Psoas muscle (tissue), 8 donors: Measurements from ENCODE around the gene RAPGEF4. TPM values are rescaled to one million over a fixed set of nuclear protein-coding genes. Genes with fewer than 3 reads are reported as not detected.

Experiments used
- ATAC-seq, 4 donors: fragments of 200-7000 bp; cut with Tn5 transposase; one replicate each; pipeline ENCODE4 v1.9.1; 2020; ENCODE audit warnings: moderate library complexity in 3 of 4, mild to moderate bottlenecking in 2 of 4
- DNase-seq, 2 donors: peaks; one replicate each; pipeline ENCODE4 v3.0.0-alpha.2; 2020
- H3K27ac ChIP-seq: fragments of 200-600 bp; one replicate; pipeline ENCODE4 v1.8.0; 2022
- H3K27me3 ChIP-seq, 3 donors: fragments of 200-600 bp in 1 of 3; one replicate each; pipeline versions ENCODE4 v1.6.1 to v1.8.0; 2013 to 2022; ENCODE audit warnings: low read length in 2 of 3, mild to moderate bottlenecking in 2 of 3, moderate library complexity in 1 of 3; ENCODE audit not compliant: insufficient read depth in 3 of 3
- H3K36me3 ChIP-seq, 2 donors: fragments of 200-600 bp in 1 of 2; one replicate each; pipeline versions ENCODE4 v1.6.1 to v1.8.0; 2013 to 2022; ENCODE audit warnings: low read depth in 1 of 2, mild to moderate bottlenecking in 1 of 2, moderate library complexity in 1 of 2; ENCODE audit not compliant: insufficient read depth in 1 of 2
- H3K4me1 ChIP-seq: fragments of 200-600 bp; one replicate; pipeline ENCODE4 v1.8.0; 2022
- H3K4me3 ChIP-seq: fragments of 200-600 bp; one replicate; pipeline ENCODE4 v1.8.0; 2022; ENCODE audit warnings: mild to moderate bottlenecking
- H3K9me3 ChIP-seq: fragments of 200-600 bp; one replicate; pipeline ENCODE4 v1.8.0; 2022
- CTCF ChIP-seq: fragments of 200-600 bp; IDR thresholded peaks from one replicate; pipeline ENCODE4 v1.8.0; 2022; ENCODE audit warnings: antibody characterized with exemption
- WGBS, 3 donors: extraction: QIAGEN DNeasy Blood & Tissue Kit; methylation state at CpG; one replicate each; pipeline versions ENCODE4 v1.1.6 to v1.1.7; 2013; 5-methylcytosine and 5-hydroxymethylcytosine counted together
- intact Hi-C, 2 donors: fragments of 100-400 bp; cut with DNase I; formaldehyde crosslinking; loops; one replicate each; pipeline versions ENCODE4 v1.11.0 to v1.14.2; 2022
- polyA plus RNA-seq, 3 donors: library from polyadenylated mRNA; stranded (reverse); fragments of 200-250 nt; gene quantifications; one replicate each; pipeline ENCODE4 v1.2.3, GENCODE V29; 2013
- total RNA-seq, 4 donors: library from RNA; stranded (reverse); fragmentation: NEBNext Ultra II Directional in 2 of 4; extraction: Animal tissue kit (Norgen Biotek cat#: 25700) in 2 of 4; gene quantifications; one replicate each; pipeline versions ENCODE4 v1.2.1 to v1.2.4, GENCODE V29; 2021 to 2023
- donor health status: healthy with polysubstance abuse.
- donor health status: DM: no; HTN: no; CAD: no; lungs with moderate emphysema.
- donor health status: Bipolar disorder and iron deficiency.
- donor health status: healthy.
- donor health status: DM: yes; HTN: yes; CAD: no.
- donor health status: DM: no; HTN: no; CAD: no.
- donor health status: DM: no; HTN: no; CAD: no.
- donor health status: DM: yes; HTN: yes; CAD: no.

The RAPGEF4 gene
- total and polyA plus RNA-seq, 7 donors = 0.61 to 2.0 (median 0.92) TPM

- Histone ChIP-seq H3K27me3 (peaks cover 0 to 4% (median 0%) of the 10 kb centered on the region in 3 donors), H3K27ac (no peak overlapping the region), H3K36me3 (no peaks in the 10 kb centered on the region), H3K9me3 (no peaks in the 10 kb centered on the region), H3K4me1 (no peaks in the 10 kb centered on the region), H3K4me3 (no peak overlapping the region)
- TF ChIP-seq CTCF = no peak
- DNase-seq = no peak
- intact Hi-C loops = no loop called here
- no peak for ATAC-seq
- WGBS, 3 donors = 68 to 83% (median 75%) methylated on average over 7 of the region's 7 CpGs
Measured at GRCh38 chr2:172894689-172895387, 159.2 kb downstream of the RAPGEF4 start.

- H3K4me3 ChIP-seq = no peak overlapping the region
- H3K27me3 ChIP-seq = peaks cover 0 to 4% (median 0%) of the 10 kb centered on the region in 3 donors
- H3K27ac ChIP-seq = no peak overlapping the region
- no peak for TF ChIP-seq CTCF
- no peak for ATAC-seq
- DNase-seq = no peak
- no peaks in the 10 kb centered on the region for H3K4me1 ChIP-seq
- intact Hi-C loops = no loop called here
- WGBS, 3 donors = 86 to 95% (median 90%) methylated on average over 4 of the region's 4 CpGs
- no peaks in the 10 kb centered on the region for H3K9me3 ChIP-seq
- H3K36me3 ChIP-seq = no peaks in the 10 kb centered on the region
Measured at GRCh38 chr2:172896661-172897081, 161.0 kb downstream of the RAPGEF4 start.

- H3K4me3 ChIP-seq = no peak overlapping the region
- no peaks in the 10 kb centered on the region for H3K27me3 ChIP-seq
- DNase-seq (no peak), ATAC-seq (no peak)
- H3K4me1 ChIP-seq = no peaks in the 10 kb centered on the region
- no peak overlapping the region for H3K27ac ChIP-seq
- no peaks in the 10 kb centered on the region for H3K9me3 ChIP-seq
- TF ChIP-seq CTCF = no peak
- intact Hi-C loops = no loop called here
- WGBS, 3 donors = 83 to 89% (median 86%) methylated on average over 3 of the region's 3 CpGs
- no peaks in the 10 kb centered on the region for H3K36me3 ChIP-seq
Measured at GRCh38 chr2:172900871-172901270, 165.2 kb downstream of the RAPGEF4 start.

- Histone ChIP-seq H3K27me3 (no peaks in the 10 kb centered on the region), H3K27ac (no peak overlapping the region), H3K4me1 (no peaks in the 10 kb centered on the region), H3K9me3 (no peaks in the 10 kb centered on the region), H3K4me3 (no peak overlapping the region), H3K36me3 (no peaks in the 10 kb centered on the region)
- TF ChIP-seq CTCF = no peak
- DNase-seq (no peak), ATAC-seq (no peak)
- 89 to 93% (median 91%) methylated on average over 4 of the region's 4 CpGs for WGBS, 3 donors
- intact Hi-C loops = no loop called here
Measured at GRCh38 chr2:172901913-172902312, 166.3 kb downstream of the RAPGEF4 start.

DNA sequence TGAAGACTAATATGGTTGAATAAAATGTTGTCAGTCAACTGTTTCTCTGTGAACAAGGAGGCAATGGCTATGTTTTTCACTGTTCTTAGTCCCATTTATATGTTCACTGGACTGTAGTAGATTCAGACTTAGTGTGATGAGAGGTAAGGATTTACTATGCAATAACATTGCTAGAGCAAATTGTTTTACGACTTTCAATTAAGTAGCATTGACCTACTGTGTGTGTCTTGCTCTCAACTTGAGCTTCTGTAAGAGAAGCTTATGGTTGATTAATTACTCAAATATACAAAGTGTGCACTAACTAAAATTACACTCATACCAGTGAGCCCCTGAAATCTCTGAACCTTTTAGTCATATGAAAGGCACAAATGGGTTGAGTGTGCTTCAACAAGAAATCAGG lies 168.6 kb downstream of the RAPGEF4 start:
- H3K36me3 ChIP-seq = no peaks in the 10 kb centered on the region
- WGBS, 3 donors = 89 to 97% (median 95%) methylated on average over 1 of the region's 1 CpG
- H3K27me3 ChIP-seq = no peaks in the 10 kb centered on the region
- no peak for ATAC-seq
- no peak overlapping the region for H3K27ac ChIP-seq
- H3K4me1 ChIP-seq = no peaks in the 10 kb centered on the region
- intact Hi-C loops = no loop called here
- no peak overlapping the region for H3K4me3 ChIP-seq
- no peaks in the 10 kb centered on the region for H3K9me3 ChIP-seq
- no peak for TF ChIP-seq CTCF
- DNase-seq = no peak
